Endothelial cell of umbilical vein (primary cell): ENCODE data around the gene EML6. TPM values are rescaled to one million over a fixed set of nuclear protein-coding genes. Genes with fewer than 3 reads are reported as not detected.

Source experiments
- BruUV-seq: library from RNA; stranded (reverse); fragments of 400-500 nt; replicated peaks from 2 replicates; lab custom pipeline; 2021; lab: Mats Ljungman, UMichigan
- CTCF ChIA-PET: fragments of 300-600, 350-600 bp; sonication (Branson Sonifier 250); formaldehyde crosslinking; loops from one replicate; lab custom pipeline; 2021; ENCODE audit warnings: antibody characterized with exemption, inconsistent platforms; lab: Charles Lee
- POLR2A ChIA-PET: fragments of 300-600, 350-600 bp; sonication (Branson Sonifier 250); formaldehyde crosslinking; loops from one replicate; lab custom pipeline; 2021; ENCODE audit warnings: antibody characterized with exemption, inconsistent platforms; lab: Charles Lee
- DNase-seq: peaks from one replicate; pipeline ENCODE4 v3.0.0-alpha.2; 2011; ENCODE audit warnings: low read depth, low spot score
- FAIRE-seq: peaks from 2 replicates; lab custom pipeline; 2011; peaks lifted over from hg19 to GRCh38; lab: Jason Lieb, UNC
- H2AFZ ChIP-seq: 2 replicates; pipeline ENCODE4 v1.6.0; 2012; ENCODE audit warnings: low read depth, low read length, control low read depth, inconsistent platforms
- H3K27ac ChIP-seq: 2 replicates; pipeline ENCODE4 v1.5.1; 2011; ENCODE audit warnings: low read depth, mild to moderate bottlenecking, control low read depth, low read length, moderate library complexity; ENCODE audit not compliant: insufficient read depth
- H3K27me3 ChIP-seq, 2 experiments: 2 replicates each; pipeline versions ENCODE4 v1.6.0 to v1.6.1; 2011; ENCODE audit warnings: low read length in 2 of 2, mixed read lengths in 1 of 2; ENCODE audit not compliant: control insufficient read depth in 2 of 2, insufficient read depth in 2 of 2
- H3K36me3 ChIP-seq, 2 experiments: 2 replicates in 1 of 2; 3 replicates in 1 of 2; pipeline ENCODE4 v1.5.1; 2011; ENCODE audit warnings: low read length in 2 of 2, mild to moderate bottlenecking in 1 of 2, moderate library complexity in 1 of 2; ENCODE audit not compliant: control insufficient read depth in 2 of 2, insufficient read depth in 2 of 2; ENCODE audit errors: extremely low read depth in 1 of 2
- H3K4me1 ChIP-seq: 3 replicates; pipeline ENCODE4 v1.5.1; 2011; ENCODE audit warnings: mild to moderate bottlenecking, low read length; ENCODE audit not compliant: control insufficient read depth, insufficient read depth; ENCODE audit errors: extremely low read depth
- H3K4me2 ChIP-seq: 2 replicates; pipeline ENCODE4 v1.6.1; 2011; ENCODE audit warnings: low read length, control low read depth, mixed read lengths; ENCODE audit not compliant: insufficient read depth
- H3K4me3 ChIP-seq, 3 experiments: fragments of 200-600 bp in 1 of 3; sonication (generic), shearing (Covaris generic) in 1 of 3; replicated peaks in 1 of 3; 2 replicates each; pipeline ENCODE4 v1.5.1; 2011 to 2016; ENCODE audit warnings: control low read depth in 3 of 3, low read length in 3 of 3, mild to moderate bottlenecking in 2 of 3, inconsistent platforms in 1 of 3, low read depth in 1 of 3, moderate library complexity in 1 of 3; ENCODE audit not compliant: insufficient read depth in 1 of 3
- H3K79me2 ChIP-seq: 2 replicates; pipeline ENCODE4 v1.6.0; 2012; ENCODE audit warnings: low read length, inconsistent platforms; ENCODE audit not compliant: control insufficient read depth, insufficient read depth
- H3K9ac ChIP-seq: replicated peaks from 2 replicates; pipeline ENCODE3; 2011; ENCODE audit warnings: low read length, control low read depth; ENCODE audit not compliant: insufficient read depth; ENCODE audit errors: extremely low read depth
- H3K9me1 ChIP-seq: replicated peaks from 3 replicates; pipeline ENCODE4 v1.6.0; 2011; ENCODE audit warnings: mild to moderate bottlenecking, low read length; ENCODE audit not compliant: control insufficient read depth, insufficient read depth; ENCODE audit errors: extremely low read depth
- H3K9me3 ChIP-seq: replicated peaks from 2 replicates; pipeline ENCODE4 v1.5.1; 2012; ENCODE audit warnings: low read length, inconsistent platforms; ENCODE audit not compliant: control insufficient read depth, insufficient read depth
- H4K20me1 ChIP-seq: replicated peaks from 2 replicates; pipeline ENCODE3; 2011; ENCODE audit warnings: mild to moderate bottlenecking, low read length; ENCODE audit not compliant: control insufficient read depth, insufficient read depth; ENCODE audit errors: extremely low read depth
- CTCF ChIP-seq, 2 donors: IDR thresholded peaks; 1 replicate in 1 of 2; 2 replicates in 1 of 2; pipeline ENCODE4 v1.5.1; 2011; ENCODE audit warnings: low read length in 2 of 2, mild to moderate bottlenecking in 2 of 2, moderate library complexity in 2 of 2, control low read depth in 1 of 2, inconsistent platforms in 1 of 2, low read depth in 1 of 2; ENCODE audit not compliant: insufficient read depth in 1 of 2; ENCODE audit errors: extremely low read depth in 1 of 2
- EZH2 ChIP-seq: IDR thresholded peaks from 2 replicates; pipeline ENCODE4 v1.6.1; 2012; ENCODE audit warnings: borderline replicate concordance, low read depth, mild to moderate bottlenecking, moderate library complexity, low read length, inconsistent platforms; ENCODE audit not compliant: severe bottlenecking
- FOS ChIP-seq: IDR thresholded peaks from 2 replicates; pipeline ENCODE4 v1.6.1; 2011; ENCODE audit warnings: mild to moderate bottlenecking, low read length, moderate library complexity, borderline replicate concordance; ENCODE audit not compliant: insufficient read depth
- GATA2 ChIP-seq: IDR thresholded peaks from 2 replicates; pipeline ENCODE4 v1.7.0; 2011; ENCODE audit warnings: low read depth, mild to moderate bottlenecking, moderate library complexity, mixed read lengths, low read length; ENCODE audit not compliant: insufficient read length, insufficient read depth
- JUN ChIP-seq: IDR thresholded peaks from 2 replicates; pipeline ENCODE4 v1.6.1; 2011; ENCODE audit warnings: borderline replicate concordance, low read depth; ENCODE audit not compliant: insufficient read length, insufficient read depth
- MYC ChIP-seq: IDR thresholded peaks from one replicate; pipeline ENCODE4 v1.6.1; 2011; ENCODE audit warnings: mild to moderate bottlenecking, low read depth, low read length
- POLR2A ChIP-seq: IDR thresholded peaks from 2 replicates; pipeline ENCODE4 v1.6.1; 2012; ENCODE audit warnings: low read depth, mild to moderate bottlenecking, control low read depth, low read length
- POLR2AphosphoS5 ChIP-seq: IDR thresholded peaks from 2 replicates; pipeline ENCODE4 v1.6.1; 2012; ENCODE audit warnings: low read depth, mild to moderate bottlenecking, control low read depth, low read length, moderate library complexity; ENCODE audit not compliant: insufficient read depth
- dilution Hi-C: fragments of 300-500 bp; cut with MboI; formaldehyde crosslinking; loops from one replicate; pipeline ENCODE4 v1.15.0; 2019; ENCODE audit warnings: low sequenced_read_pairs; ENCODE audit not compliant: extremely low pct_ligation_motif_present
- intact Hi-C: fragments of 100-400 bp; cut with micrococcal nuclease; formaldehyde crosslinking; loops from one replicate; pipeline ENCODE4 v1.10.0; 2022
- polyA plus RNA-seq, 4 experiments: library from polyadenylated mRNA; depleted of rRNA in 3 of 4; stranded (reverse) in 3 of 4; unstranded in 1 of 4; fragments of >200 nt; gene quantifications; 2 replicates each; pipeline versions ENCODE4 v1.2.1 to v1.2.3, GENCODE V29; 2011 to 2012; ENCODE audit warnings: missing spikeins in 1 of 4
- total RNA-seq: library from RNA; stranded (reverse); gene quantifications from 2 replicates; pipeline ENCODE4 v1.2.3, GENCODE V29; 2021
- TF ChIP-seq, protein P1 (sequence below): IDR thresholded peaks from 2 replicates; pipeline ENCODE4 v1.6.1; 2011; ENCODE audit not compliant: insufficient read depth, insufficient read length

The EML6 gene
- total and polyA plus RNA-seq, 2 donors (not counting 3 experiments of a cell fraction or from before 2014, with no cell fraction given) = 0.79 to 2.1 TPM

GRCh38 chr2:54818226-54818625 is 94.8 kb downstream of the EML6 start:
- H3K27ac ChIP-seq = no peak overlapping the region
- BruUV-seq = no TSS peak
- no peaks in the 10 kb centered on the region for H3K9me3 ChIP-seq
- CTCF ChIA-PET = interaction anchor here (3.6 kb wide), 1 partner anchor 21 kb away, joined by 17 read pairs; no protein-coding TSS in a partner anchor
- TF ChIP-seq GATA2 (no peak), EZH2 (no peak), CTCF (IDR thresholded peaks at IDR 0.05; ENCODE audit: extremely low read depth in 1 of 2, insufficient read depth in 1 of 2, low read depth in 1 of 2, low read length in 2 of 2) (no peak), JUN (no peak), MYC (no peak), POLR2A (no peak), POLR2AphosphoS5 (no peak), FOS (no peak)
- TF ChIP-seq, protein P1, sequence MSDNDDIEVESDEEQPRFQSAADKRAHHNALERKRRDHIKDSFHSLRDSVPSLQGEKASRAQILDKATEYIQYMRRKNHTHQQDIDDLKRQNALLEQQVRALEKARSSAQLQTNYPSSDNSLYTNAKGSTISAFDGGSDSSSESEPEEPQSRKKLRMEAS = no peak
- dilution Hi-C loops (no loop called here), intact Hi-C loops (no loop called here)
- no peaks in the 10 kb centered on the region for H3K36me3 ChIP-seq
- no peaks in the 10 kb centered on the region for H3K9me1 ChIP-seq
- DNase-seq (no peak), FAIRE-seq (no peak)
- H3K4me1 ChIP-seq = no peaks in the 10 kb centered on the region
- no peak overlapping the region for H3K9ac ChIP-seq
- no peak overlapping the region for H2AFZ ChIP-seq
- no peaks in the 10 kb centered on the region for H4K20me1 ChIP-seq
- H3K79me2 ChIP-seq = no peaks in the 10 kb centered on the region
- POLR2A ChIA-PET = no interaction called here
- H3K4me2 ChIP-seq = no peak overlapping the region
- no peak overlapping the region for H3K4me3 ChIP-seq
- H3K27me3 ChIP-seq = peaks cover 5 to 6% of the 10 kb centered on the region in 2 experiments
